Superior temporal gyrus (tissue), 1 donor: ENCODE measurements around the gene ALG1.

Experiments
- DNase-seq: peaks from one replicate; pipeline ENCODE4 v3.0.0-alpha.2; 2016; ENCODE audit errors: extremely low spot score

The ALG1 gene, protein sequence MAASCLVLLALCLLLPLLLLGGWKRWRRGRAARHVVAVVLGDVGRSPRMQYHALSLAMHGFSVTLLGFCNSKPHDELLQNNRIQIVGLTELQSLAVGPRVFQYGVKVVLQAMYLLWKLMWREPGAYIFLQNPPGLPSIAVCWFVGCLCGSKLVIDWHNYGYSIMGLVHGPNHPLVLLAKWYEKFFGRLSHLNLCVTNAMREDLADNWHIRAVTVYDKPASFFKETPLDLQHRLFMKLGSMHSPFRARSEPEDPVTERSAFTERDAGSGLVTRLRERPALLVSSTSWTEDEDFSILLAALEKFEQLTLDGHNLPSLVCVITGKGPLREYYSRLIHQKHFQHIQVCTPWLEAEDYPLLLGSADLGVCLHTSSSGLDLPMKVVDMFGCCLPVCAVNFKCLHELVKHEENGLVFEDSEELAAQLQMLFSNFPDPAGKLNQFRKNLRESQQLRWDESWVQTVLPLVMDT

DNA sequence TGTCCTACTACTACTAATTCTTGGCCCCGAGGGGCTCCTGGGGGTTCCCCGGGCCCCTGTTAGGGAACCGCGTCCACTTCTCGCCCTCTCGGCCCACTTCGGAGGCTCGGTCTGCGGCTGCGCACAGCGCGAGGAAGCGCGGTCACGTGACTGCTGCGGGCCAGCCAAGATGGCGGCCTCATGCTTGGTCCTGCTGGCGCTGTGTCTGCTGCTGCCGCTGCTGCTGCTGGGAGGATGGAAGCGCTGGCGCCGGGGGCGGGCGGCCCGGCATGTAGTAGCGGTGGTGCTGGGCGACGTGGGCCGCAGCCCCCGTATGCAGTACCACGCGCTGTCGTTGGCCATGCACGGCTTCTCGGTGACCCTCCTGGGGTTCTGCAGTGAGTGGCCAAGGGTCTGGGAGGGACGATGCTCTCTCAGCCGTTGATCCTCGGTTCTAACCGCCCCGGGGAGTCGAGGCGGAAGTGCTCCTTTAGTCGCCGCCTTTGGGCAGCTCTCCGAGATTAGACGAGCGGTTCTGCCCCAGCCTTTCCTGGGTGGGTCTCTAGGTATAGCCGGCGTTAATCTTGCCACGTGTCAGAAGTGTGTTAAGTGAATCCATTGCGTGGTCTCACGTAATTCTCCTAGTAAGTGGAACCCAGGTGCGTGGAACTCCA lies at the start of gene ALG1:
ALG1 (plus strand) TSS at position 163 of the 653 bp plus-strand sequence; CDS start at position 170, 7 bp downstream.
- DNase-seq, result peak; percentile 95

DNA sequence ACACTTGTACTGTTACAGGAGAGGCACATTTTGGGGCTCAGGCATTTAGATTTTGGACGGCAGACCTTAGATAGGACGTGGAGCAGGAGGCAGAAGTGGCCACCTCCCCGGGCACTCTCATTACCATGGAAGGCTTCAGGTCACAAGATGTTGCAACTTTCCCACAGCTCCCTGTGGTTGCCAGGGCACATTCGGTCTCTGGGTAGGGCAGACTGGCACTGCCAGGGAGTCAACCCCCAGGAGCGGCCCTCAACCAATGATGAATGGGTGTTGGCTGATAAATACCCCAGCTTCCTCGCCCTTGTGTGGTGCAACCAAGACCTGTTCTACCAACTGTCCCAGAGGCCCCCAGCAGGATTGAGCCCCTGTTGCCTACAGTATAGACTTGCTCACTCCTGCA lies 49.1 kb upstream of the ALG1 start:
- no peak for DNase-seq

DNA sequence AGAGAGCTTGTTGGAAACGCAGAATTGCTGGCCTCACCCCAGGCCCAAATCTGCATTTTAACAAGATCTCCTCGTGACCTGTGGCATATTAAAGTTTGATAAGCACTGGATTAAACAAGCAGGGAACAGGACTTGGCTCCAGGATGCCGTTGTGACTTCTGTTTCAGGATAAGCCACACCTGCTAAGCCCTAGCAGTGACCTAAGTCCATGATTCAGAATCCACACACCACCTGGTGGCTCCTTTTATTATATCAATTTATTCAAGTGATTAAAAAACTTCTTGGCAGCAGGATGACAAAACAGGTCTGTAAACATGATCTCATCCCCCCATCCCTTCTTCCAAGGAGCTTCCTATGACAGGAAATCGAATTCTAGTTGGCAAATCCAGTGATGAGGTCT lies 47.0 kb upstream of the ALG1 start:
- DNase-seq, result peak; percentile 49

- DNase-seq, result peak; percentile 87
These were observed 46.4 kb upstream of the ALG1 start for GRCh38 chr16:5025171-5025632.

GRCh38 chr16:5026664-5027063 lies 45.0 kb upstream of the ALG1 start:
- no peak for DNase-seq

DNA sequence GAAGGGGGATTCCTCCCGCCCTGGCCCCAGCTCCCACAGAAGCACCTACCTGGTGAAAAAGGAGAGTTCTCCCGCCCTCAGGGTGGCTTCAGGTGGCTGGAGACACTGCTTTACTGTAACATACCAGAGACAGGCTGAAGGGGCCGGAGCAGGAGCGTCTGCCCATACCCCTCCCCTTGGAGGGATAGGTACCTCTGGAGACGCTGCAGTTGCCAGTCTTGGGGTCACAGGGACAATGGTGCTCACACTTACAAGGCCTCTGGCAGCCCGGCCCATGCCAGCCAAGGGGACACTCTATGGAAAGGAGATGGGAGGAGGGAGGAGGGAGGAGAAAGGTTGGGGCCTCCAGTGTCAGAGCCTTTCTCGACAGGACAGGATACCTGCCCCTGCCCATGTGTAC lies 44.6 kb upstream of the ALG1 start:
- DNase-seq, result no peak

DNA sequence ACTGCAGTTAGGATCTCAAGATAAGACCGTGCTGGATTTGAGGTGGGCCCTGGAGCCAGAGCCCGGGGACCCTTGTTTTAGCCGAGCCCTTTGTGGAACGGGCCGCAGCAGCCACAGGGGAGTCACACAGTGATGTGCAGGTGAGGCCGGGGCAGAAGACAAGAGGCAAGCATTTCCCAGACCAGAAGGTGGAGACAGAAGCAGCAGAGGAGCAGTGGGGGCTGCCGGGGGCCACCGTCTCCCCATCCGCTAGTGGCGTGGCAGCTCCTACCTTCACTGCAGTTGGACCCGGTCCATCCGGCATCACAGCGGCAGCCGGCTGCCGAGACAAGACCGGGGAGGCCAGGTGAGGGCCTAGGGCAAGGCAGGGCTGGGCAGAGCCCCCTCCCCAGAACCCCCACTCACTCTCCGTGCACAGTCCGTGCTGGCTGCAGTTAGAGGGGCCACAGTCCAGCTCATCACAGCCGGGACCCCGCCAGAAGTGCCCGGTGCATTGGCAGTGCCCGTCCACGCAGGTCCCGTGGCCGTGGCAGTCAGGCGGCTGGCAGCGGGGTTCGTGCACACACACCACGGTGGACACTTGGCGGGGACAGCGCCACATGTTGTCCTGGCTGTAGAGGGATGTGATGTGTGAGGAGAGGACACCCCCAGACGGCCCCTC lies 43.9 kb upstream of the ALG1 start:
- DNase-seq, result no peak

DNA sequence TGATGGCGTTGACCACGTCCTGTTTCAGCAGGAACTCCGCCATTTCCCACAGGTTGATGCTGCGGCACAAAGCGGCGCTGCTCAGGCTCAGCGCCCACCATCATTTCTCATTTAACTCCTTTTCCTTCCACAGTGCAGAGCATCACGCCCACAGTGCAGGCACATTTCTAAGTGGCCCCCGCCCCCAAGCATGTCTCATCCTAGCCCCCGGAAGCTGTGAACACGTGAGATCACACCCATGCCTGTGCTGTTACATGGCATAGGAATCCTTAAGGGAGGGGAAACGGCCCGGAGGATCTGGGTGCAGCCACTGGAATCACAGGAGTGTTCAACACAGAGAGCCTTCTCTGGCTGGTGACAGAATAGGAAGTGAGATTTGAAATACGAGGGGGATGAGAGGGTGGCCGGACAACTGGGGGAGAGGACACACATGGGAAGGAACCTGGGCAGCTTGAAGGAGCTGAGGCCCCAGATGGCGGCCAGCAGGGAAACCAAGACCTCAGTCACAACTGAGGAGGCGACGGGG lies 42.6 kb upstream of the ALG1 start:
- peak; percentile 50 for DNase-seq

GRCh38 chr16:5030251-5030870 lies 41.3 kb upstream of the ALG1 start:
- DNase-seq, result no peak

GRCh38 chr16:5031601-5032000 lies 40.0 kb upstream of the ALG1 start:
- DNase-seq, result no peak

GRCh38 chr16:5032748-5033167 lies 38.9 kb upstream of the ALG1 start:
- DNase-seq, result no peak

DNA sequence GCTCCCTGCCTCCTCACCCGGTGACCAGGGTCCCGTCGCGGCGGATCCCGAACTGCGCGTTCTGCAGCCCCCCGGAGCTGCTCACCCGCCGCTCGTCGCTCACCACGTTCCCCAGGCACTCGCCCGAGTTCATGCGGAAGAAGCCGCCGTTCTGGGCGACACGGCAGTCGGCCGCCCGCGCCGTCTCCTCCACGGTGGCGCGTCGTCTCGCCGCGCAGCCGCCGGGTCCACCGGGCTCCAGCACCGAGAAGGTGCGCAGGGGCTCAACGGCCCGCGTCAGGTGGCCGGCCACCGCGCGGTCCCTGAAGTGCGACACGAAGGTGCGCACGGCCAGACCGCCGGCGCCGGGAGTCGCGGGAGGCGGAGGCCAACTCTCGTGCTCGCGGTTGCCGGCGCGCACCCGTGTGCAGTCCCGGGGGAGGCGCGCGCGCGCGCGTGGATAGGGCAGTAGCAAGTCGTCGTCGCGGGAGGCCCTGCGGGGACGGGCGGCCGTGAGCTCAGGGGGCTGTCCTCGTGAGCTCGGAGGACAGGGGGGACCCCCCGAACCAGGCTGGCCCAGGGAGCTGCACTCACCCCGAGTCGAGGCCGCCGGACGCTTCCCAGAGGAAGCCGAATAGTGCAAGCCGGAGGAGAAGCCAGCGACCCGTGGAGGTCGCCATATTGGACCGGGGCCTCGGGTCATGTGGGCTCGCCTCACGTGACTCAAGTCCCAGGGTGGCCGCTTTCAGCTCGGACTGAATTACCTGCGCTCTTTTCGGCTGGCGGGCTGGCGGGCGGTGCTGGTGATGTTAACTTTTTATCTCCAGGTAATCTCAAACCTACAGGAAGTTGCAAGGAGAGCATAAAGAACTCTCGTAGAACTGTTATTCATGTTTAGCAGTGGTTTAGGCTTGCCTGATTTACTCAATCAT lies 38.1 kb upstream of the ALG1 start, which contains the start of gene NAGPA:
NAGPA (minus strand) TSS at position 680 of the 911 bp plus-strand sequence; CDS start at position 659, 21 bp downstream.
- DNase-seq, result peak; percentile 92

DNA sequence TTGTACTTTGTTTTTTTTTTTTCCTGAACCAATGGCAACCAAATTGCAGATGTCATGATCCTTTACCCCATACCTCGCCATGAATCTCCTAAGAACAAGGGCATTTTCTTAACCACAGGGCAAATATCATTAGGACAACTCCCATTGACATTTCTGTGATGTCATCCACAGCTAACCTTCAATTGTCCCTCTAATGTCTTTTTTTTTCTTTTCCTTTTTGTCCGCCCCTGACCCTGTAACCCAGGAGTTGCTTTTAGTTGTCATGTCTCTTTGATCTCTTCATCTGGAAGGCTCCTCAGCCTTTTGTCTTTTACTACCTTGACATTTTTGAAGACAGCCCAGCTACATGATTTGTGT lies 37.5 kb upstream of the ALG1 start:
- no peak for DNase-seq

- DNase-seq, result peak; percentile 6
These were observed 35.8 kb upstream of the ALG1 start for GRCh38 chr16:5035909-5036227.

DNA sequence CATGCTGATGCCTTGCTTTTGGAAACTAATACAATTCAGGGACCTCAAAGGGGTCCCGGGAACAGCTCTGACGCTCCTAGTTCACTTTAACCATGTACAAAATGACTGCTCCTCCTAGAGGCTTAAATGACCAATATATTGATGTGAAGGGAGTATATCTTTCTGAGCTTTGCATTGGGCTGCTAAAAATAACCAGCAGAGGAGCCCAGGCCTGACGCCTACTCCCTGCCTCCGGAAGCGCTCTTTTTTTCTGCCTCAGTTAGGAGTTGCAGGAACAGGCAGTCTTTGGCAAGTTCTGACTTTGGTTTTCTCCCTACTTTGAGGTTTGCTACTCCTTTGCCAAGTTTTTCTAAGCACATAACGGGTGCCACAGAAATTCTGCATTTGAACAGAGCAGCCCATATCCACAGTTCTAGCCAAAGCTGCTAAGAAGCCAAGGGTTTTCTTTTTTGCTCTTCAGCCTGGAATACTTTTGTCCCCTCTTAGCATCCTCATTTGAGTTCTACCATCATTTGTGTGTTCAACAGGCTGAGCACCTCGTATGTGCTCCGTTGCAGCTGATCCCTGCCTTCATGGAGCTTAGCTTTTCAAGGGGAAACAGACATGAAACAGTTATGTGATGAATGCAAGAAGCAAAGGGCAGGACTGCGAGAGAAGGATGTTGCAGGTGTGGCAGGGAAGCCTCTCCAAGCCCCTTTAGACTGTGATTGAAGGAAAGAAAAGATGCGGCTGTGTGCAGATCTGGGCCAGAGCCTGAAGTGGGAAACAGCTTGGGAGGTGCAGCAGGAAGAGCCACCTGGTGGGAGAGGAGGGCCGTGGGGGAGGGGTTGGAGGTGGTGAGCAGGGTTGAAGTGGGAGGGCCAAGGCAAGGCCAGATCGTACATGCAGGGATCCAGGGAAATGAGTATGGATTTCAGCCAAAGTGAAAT lies 35.2 kb upstream of the ALG1 start:
- DNase-seq, result peak; percentile 77

GRCh38 chr16:5040451-5040850 lies 31.2 kb upstream of the ALG1 start:
- DNase-seq, result no peak

DNA sequence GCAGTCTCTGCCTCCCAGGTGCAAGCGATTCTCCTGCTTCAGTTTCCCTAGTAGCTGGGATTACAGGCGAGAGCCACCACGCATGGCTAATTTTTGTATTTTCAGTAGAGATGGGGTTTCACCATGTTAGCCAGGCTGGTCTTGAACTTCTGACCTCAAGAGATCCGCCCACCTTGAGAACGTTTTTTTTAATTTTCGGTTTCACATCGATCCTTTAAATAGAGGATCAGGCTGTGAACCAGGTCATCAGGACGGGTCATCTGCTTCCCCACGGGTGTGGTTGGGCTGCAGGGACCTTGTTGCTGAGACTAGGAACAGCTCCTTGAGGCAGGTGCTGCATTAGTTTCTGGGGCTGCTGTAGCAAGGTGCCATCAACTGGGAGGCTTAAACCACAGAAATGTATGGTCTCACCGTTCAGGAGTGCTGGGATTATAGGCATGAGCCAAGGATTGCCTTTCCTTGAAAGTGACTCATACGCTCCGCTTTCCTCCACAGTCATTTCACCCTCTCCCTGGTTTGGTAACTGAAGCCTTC lies 30.0 kb upstream of the ALG1 start:
- DNase-seq, result no peak

DNA sequence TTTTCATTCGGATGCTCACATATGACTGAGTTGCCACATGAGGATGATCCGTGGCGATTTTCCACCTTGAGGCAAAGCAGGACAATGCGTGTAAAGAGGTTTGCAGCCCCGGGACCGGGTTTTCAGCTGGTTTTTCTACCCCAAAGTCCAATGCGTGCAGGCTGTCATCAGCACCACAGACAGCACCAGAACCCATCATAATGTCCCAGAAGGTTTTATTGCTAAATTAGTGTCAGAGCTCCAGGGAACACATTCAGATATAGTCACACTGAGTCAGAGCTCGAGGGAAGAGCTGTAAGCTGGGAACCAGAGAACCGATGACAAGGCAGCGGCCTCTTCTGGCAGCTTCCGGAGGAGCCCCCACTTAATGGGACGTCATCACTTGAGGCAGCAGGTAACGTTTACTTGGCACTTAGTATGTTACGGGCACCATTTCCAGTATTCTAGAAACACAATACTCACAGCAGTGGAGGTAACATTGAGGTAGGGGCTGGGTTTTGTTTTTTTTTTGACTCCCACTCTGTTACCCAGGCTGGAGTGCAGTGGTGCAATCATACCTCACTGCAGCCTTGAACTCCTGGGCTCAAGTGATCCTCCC lies 29.0 kb upstream of the ALG1 start:
- no peak for DNase-seq

- DNase-seq, result no peak
These were observed 27.6 kb upstream of the ALG1 start for GRCh38 chr16:5044011-5044540.
